Calu3 (cell line): ENCODE data around the gene F12. TPM values are rescaled to one million over a fixed set of nuclear protein-coding genes. Genes with fewer than 3 reads are reported as not detected.

Experiments
- BruUV-seq: library from RNA; stranded (reverse); fragments of 400-500 nt; replicated peaks from 2 replicates; lab custom pipeline; 2021; lab: Mats Ljungman, UMichigan
- CTCF ChIA-PET: fragments of 300-600 bp; sonication (Branson Sonifier 250); formaldehyde crosslinking; loops from one replicate; lab custom pipeline; 2022; ENCODE audit warnings: antibody characterized with exemption; lab: Charles Lee
- DNase-seq: peaks from one replicate; pipeline ENCODE4 v3.0.0; 2022
- H3K27ac Mint-ChIP-seq: one replicate; pipeline ENCODE4 v1.8.0; 2022; ENCODE audit warnings: mixed read lengths; ENCODE audit not compliant: unreplicated experiment
- H3K27me3 Mint-ChIP-seq: one replicate; pipeline ENCODE4 v1.8.0; 2022; ENCODE audit warnings: mixed read lengths; ENCODE audit not compliant: unreplicated experiment
- H3K36me3 Mint-ChIP-seq: one replicate; pipeline ENCODE4 v1.8.0; 2022; ENCODE audit warnings: mild to moderate bottlenecking, moderate library complexity, mixed read lengths; ENCODE audit not compliant: insufficient read depth, unreplicated experiment
- H3K4me1 Mint-ChIP-seq: one replicate; pipeline ENCODE4 v1.8.0; 2022; ENCODE audit warnings: mild to moderate bottlenecking, low read depth, mixed read lengths; ENCODE audit not compliant: unreplicated experiment
- H3K4me3 Mint-ChIP-seq: one replicate; pipeline ENCODE4 v1.8.0; 2022; ENCODE audit warnings: mild to moderate bottlenecking, low read depth, moderate library complexity, mixed read lengths; ENCODE audit not compliant: unreplicated experiment
- H3K9me3 Mint-ChIP-seq: one replicate; pipeline ENCODE4 v1.8.0; 2022; ENCODE audit warnings: low read depth, mixed read lengths; ENCODE audit not compliant: unreplicated experiment
- CTCF ChIP-seq: fragments of 200-600 bp; IDR thresholded peaks from one replicate; pipeline ENCODE4 v1.8.0; 2022; ENCODE audit warnings: antibody characterized with exemption; ENCODE audit not compliant: unreplicated experiment
- intact Hi-C: fragments of 100-400 bp; cut with micrococcal nuclease; formaldehyde crosslinking; loops from one replicate; pipeline ENCODE4 v1.10.0; 2022; ENCODE audit not compliant: unreplicated experiment
- total RNA-seq: library from RNA; stranded (reverse); gene quantifications from 2 replicates; pipeline ENCODE4 v1.2.3, GENCODE V29; 2022

The F12 gene
- total RNA-seq, 1 experiment from 2014 or later: 14.3 TPM

DNA sequence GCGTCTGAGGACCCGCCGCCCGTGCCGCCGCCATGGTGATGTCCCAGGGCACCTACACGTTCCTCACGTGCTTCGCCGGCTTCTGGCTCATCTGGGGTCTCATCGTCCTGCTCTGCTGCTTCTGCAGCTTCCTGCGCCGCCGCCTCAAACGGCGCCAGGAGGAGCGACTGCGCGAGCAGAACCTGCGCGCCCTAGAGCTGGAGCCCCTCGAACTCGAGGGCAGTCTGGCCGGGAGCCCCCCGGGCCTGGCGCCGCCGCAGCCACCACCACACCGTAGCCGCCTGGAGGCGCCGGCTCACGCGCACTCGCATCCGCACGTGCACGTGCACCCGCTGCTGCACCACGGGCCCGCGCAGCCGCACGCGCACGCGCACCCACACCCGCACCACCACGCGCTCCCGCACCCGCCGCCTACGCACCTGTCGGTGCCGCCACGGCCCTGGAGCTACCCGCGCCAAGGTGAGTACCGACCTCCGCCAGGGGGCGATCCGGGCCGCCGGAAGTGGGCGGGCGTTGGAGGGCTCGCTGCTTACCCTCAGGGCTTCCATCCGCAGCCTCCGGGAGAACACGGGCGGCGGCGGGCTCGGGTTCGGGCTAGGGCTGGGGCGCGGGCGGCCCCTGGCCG, 45.8 kb upstream of the F12 start:
- CTCF ChIA-PET: interaction anchor here (0.8 to 5.1 kb wide), 18 partner anchors 11 to 329 kb away, joined by 3 to 80 read pairs (median 4); partner anchors contain the start of gene PDLIM7
- Mint-ChIP-seq H3K9me3 (no peaks in the 10 kb centered on the region), H3K4me1 (peaks cover 40% of the 10 kb centered on the region), H3K27ac (peak overlapping the region; percentile 80), H3K4me3 (peak overlapping the region; percentile 77), H3K27me3 (no peaks in the 10 kb centered on the region), H3K36me3 (peaks cover 89% of the 10 kb centered on the region)
- peak; percentile 90 for TF ChIP-seq CTCF
- BruUV-seq: no TSS peak
- intact Hi-C loops: loop anchor here (2.0 to 10.0 kb wide), 2 partner anchors 52 to 340 kb away; no protein-coding TSS in a partner anchor
- DNase-seq: peak; percentile 99

GRCh38 chr5:177454397-177455035, 45.2 kb upstream of the F12 start:
- CTCF ChIA-PET: interaction anchor here (0.5 to 5.1 kb wide), 20 partner anchors 10 to 328 kb away, joined by 3 to 80 read pairs (median 4); partner anchors contain the start of gene PDLIM7
- peak; percentile 96 for TF ChIP-seq CTCF

GRCh38 chr5:177453852-177454396, 44.6 kb upstream of the F12 start:
- no peak for DNase-seq
- Mint-ChIP-seq H3K9me3 (no peaks in the 10 kb centered on the region), H3K4me1 (peaks cover 42% of the 10 kb centered on the region), H3K27ac (peak overlapping the region; percentile 86), H3K36me3 (peaks cover 80% of the 10 kb centered on the region), H3K27me3 (no peaks in the 10 kb centered on the region), H3K4me3 (peak overlapping the region; percentile 77)
- CTCF ChIA-PET: interaction anchor here (0.5 to 5.1 kb wide), 7 partner anchors 24 to 277 kb away, joined by 3 to 80 read pairs (median 4); partner anchors contain the start of gene PDLIM7
- intact Hi-C loops: loop anchor here (2.0 to 10.0 kb wide), 3 partner anchors 51 to 339 kb away; partner anchors contain the start of gene MXD3
- TF ChIP-seq CTCF: no peak
- BruUV-seq: no TSS peak

More at GRCh38 chr5:177454397-177455035, 45.2 kb upstream of the F12 start:
- Mint-ChIP-seq H3K4me1 (peaks cover 40% of the 10 kb centered on the region), H3K9me3 (no peaks in the 10 kb centered on the region), H3K27ac (peak overlapping the region; percentile 86), H3K36me3 (peaks cover 86% of the 10 kb centered on the region), H3K4me3 (peak overlapping the region; percentile 77), H3K27me3 (no peaks in the 10 kb centered on the region)
- no TSS peak for BruUV-seq
- peak; percentile 99 for DNase-seq
- intact Hi-C loops: loop anchor here (2.0 to 10.0 kb wide), 3 partner anchors 52 to 340 kb away; partner anchors contain the start of gene MXD3
